Activated naive CD4-positive, alpha-beta T cell treated with anti-CD3 and anti-CD28 coated beads, Interleukin-2, amount 50 U/mL, for 72 hours (primary cell): ENCODE results near the gene KIAA0232. TPM values are rescaled to one million over a fixed set of nuclear protein-coding genes. Genes with fewer than 3 reads are reported as not detected.
A peak's percentile ranks its signal among the peaks of the same experiment; 100 is the strongest.
"Not testable (repeated sequence)": the region's sequence is repeated elsewhere in the genome, so short reads cannot be mapped to it uniquely, and the experiment has no call there.

ENCODE experiments used
- ATAC-seq, 2 donors: fragments of 150-1000 bp; cut with Tn5 transposase; 2 replicates each; pipeline ENCODE4 v1.10.0; 2021; ENCODE audit warnings: mild to moderate bottlenecking in 2 of 2, moderate library complexity in 2 of 2
- DNase-seq, 2 donors: peaks; one replicate each; pipeline ENCODE4 v3.0.0; 2021 to 2022; ENCODE audit warnings: low spot score in 2 of 2
- H3K27ac Mint-ChIP-seq, 2 donors: one replicate each; pipeline ENCODE4 v1.8.0; 2022; ENCODE audit warnings: mild to moderate bottlenecking in 2 of 2, mixed read lengths in 2 of 2
- H3K36me3 Mint-ChIP-seq, 2 donors: one replicate each; pipeline ENCODE4 v1.8.0; 2022; ENCODE audit warnings: mixed read lengths in 2 of 2
- H3K9me3 Mint-ChIP-seq, 2 donors: one replicate each; pipeline ENCODE4 v1.8.0; 2022; ENCODE audit warnings: mixed read lengths in 2 of 2
- total RNA-seq, 2 donors: library from RNA; stranded (reverse); gene quantifications; one replicate each; pipeline ENCODE4 v1.2.3, GENCODE V29; 2022

The KIAA0232 gene
- total RNA-seq, 2 donors from 2014 or later: 10.2 to 12.4 TPM

DNA sequence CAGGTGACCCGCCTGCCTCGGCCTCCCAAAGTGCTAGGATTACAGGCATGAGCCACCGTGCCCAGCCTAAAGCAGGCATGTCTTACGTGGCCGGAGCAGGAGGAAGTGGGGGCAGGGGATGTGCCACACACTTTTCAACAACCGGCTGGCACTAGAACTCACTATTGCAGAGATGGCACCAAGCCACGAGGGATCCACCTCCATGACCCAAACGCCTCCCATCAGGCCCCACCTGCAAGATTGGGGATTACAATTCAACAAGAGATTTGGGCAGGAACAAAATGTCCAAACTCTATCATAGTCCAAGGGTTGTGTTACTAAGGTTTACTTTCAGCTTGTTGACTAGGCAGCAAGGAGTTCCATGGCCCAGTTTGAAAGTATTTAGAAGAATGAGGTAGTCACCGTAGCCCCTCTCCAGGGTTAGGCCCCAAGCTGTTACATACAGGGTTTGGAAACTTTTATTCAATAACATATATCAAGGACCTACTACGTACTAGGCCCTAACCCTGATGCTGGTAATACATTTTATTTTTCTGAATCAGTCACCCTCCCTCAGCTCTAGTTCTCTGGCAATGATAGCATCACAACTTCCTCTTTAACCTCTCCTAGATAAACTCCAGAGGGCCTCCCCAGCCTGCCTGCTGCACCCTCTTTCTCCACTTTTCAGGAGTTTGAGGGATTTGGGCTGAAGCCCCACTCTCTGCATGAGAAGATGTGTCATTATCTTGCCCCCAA is 109.1 kb downstream of the KIAA0232 start:
- DNase-seq: no peak
- Mint-ChIP-seq H3K9me3 (peaks cover 0 to 9% of the 10 kb centered on the region in 2 donors), H3K36me3 (peaks cover 0 to 15% of the 10 kb centered on the region in 2 donors), H3K27ac (peak overlapping the region in 1 of 2 donors; percentile 55)
- ATAC-seq: peak; percentile 6 to 34

DNA sequence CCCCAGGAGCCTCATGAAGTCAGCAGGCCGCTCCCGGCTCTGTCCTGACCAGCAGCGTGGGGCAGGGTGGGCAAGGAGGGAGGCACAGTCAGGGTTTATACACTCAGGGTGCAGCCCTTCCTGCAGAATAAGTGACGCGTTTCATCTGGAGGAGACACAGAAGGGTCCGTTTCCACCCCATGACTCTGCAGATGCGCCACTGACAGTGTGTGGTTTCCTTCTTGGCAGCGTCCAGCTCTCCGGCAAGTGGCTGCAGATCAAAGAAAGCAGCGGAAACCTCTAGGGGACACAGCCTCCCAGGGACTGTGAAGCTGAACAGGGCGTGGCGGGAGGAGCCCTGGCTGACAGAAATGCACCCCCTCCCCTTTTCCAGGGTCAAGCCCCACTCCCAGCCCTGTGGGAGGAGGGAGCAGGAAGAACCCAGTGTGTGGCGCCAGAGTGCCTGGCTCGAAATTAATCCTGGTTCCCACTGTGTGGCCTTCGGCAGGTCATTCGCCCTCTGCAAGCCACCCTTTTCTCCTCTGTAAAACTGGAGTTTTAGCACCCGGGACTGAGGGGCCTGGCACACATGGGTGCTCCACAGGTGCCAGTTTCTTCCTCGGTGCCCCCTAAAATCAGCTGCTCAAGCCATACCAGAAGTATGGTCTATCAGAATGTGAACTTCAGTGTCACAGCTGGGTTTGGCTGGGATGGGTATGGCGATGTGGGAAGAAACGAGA is 109.8 kb downstream of the KIAA0232 start:
- DNase-seq: no peak
- peaks cover 0 to 9% of the 10 kb centered on the region in 2 donors for H3K9me3 Mint-ChIP-seq
- peak; percentile 77 to 86 for ATAC-seq
- H3K36me3 Mint-ChIP-seq: peaks cover 0 to 15% of the 10 kb centered on the region in 2 donors
- H3K27ac Mint-ChIP-seq: peak overlapping the region in 1 of 2 donors; percentile 55

DNA sequence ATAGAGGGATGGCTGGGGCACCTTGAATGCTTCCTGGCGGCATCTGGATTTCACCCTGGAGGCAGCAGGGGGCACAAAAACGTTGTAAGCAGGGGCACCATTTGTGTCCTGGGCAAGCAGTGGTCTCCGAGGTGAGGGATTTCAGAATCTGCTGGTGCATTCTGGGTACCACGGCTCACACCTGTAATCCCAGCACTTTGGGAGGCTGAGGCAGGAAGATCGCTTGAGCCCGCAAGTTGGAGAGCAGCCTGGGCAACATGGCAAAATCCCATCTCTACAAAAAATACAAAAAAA is 110.3 kb downstream of the KIAA0232 start:
- peak overlapping the region in 1 of 2 donors; percentile 55 for H3K27ac Mint-ChIP-seq

DNA sequence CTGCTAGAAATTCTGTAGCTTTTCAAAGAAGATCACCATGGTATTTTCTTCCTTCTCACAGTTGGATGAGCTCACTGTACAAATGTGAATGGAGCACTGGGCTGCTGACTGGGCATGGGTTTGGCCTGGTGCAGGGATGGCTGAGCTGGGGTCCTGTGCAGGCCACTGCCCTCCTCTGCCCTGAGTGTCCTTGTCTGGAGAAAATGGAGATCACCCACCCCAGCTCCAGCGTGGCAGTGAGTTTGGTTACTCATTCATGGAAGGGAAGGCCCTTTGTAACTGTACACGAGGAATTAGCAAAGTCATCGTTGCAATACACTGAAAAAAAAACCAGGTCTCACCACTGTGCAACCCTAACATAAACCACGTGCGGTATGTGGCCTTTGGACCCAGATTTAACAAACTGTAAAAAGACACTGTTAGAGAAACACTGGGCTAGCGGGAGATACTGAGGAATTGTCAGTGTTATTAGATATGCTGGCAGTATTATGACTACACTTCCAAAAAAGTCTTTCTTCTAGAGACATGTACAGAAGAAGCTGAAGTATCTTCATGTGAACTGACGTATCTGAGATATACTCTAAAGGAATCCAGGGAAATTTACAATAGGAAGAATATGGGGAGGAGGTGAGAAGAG is 111.0 kb downstream of the KIAA0232 start:
- H3K9me3 Mint-ChIP-seq: peaks cover 0 to 9% of the 10 kb centered on the region in 2 donors
- ATAC-seq: no peak
- H3K27ac Mint-ChIP-seq: no peak overlapping the region
- H3K36me3 Mint-ChIP-seq: peaks cover 0 to 15% of the 10 kb centered on the region in 2 donors
- no peak for DNase-seq

More for the DNA sequence above, 110.3 kb downstream of the KIAA0232 start:
- H3K36me3 Mint-ChIP-seq: peaks cover 0 to 15% of the 10 kb centered on the region in 2 donors
- peaks cover 0 to 9% of the 10 kb centered on the region in 2 donors for H3K9me3 Mint-ChIP-seq
- ATAC-seq: no peak
- DNase-seq: no peak

DNA sequence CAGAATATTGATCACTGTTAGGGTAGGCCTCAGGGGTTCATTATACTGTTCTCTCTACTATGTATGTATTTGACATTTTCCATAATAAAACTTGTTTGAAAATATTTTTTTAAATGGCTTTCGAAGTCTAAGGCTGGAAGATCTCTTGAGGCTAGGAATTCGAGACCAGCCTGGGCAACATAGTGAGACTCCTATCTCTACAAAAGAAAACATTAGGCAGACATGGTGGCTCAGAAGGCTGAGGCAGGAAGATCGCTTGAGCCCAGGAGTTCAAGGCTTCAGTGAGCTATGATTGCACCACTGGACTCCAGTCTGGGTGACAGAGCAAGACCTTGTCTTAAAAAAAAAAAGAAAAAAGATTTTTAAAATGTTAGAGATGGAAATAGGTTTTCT is 111.6 kb downstream of the KIAA0232 start:
- ATAC-seq (no peak), DNase-seq (no peak)
- peaks cover 0 to 15% of the 10 kb centered on the region in 2 donors for H3K36me3 Mint-ChIP-seq
- H3K27ac Mint-ChIP-seq: no peak overlapping the region
- H3K9me3 Mint-ChIP-seq: peaks cover 0 to 9% of the 10 kb centered on the region in 2 donors

DNA sequence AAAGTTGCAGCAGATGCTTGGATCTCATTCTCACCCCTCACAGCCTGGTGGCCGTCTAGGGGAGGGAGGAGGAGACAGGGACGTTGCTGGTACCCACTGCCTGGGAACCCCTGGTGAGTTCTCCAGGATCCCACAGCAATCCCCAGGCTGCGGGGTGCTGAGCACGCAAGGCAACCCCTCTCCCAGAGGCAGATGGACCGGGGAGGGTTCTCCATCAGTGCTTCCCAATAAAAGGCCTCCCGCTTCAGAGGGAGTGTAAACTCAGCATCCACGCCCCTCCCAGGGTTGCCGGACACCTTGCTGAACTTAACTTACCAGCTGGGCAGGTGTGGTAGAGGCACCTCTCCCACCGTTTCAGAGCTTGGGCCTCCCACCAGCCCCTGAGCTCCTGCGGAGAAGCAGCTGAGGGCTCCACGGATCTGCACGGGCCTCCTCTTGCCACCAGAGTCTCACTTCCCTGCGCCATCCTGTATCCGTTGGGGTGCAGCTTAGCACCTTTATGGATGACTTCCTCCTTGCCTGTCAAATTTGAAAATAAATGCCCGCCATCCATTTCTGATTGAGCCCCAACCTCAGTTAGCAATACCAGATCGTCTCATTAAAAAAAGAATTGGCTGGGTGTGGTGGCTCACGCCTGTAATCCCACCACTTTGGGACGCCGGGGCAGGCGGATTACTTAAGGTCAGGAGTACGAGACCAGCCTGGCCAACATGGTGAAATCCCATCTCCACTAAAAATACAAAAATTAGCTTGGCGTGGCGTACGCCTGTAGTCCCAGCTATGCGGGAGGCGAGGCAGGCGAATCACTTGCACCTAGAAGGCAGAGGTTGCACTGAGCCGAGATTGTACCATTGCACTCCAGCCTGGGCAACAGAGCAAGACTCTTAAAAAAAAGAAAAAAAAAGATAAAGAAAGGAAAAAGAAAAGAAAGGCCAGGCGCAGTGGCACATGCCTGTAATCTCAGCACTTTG is 112.3 kb downstream of the KIAA0232 start:
- ATAC-seq: no peak
- H3K9me3 Mint-ChIP-seq: peaks cover 0 to 9% of the 10 kb centered on the region in 2 donors
- no peak for DNase-seq
- peaks cover 0 to 12% of the 10 kb centered on the region in 2 donors for H3K36me3 Mint-ChIP-seq
- H3K27ac Mint-ChIP-seq: peak overlapping the region in 1 of 2 donors; percentile 79

DNA sequence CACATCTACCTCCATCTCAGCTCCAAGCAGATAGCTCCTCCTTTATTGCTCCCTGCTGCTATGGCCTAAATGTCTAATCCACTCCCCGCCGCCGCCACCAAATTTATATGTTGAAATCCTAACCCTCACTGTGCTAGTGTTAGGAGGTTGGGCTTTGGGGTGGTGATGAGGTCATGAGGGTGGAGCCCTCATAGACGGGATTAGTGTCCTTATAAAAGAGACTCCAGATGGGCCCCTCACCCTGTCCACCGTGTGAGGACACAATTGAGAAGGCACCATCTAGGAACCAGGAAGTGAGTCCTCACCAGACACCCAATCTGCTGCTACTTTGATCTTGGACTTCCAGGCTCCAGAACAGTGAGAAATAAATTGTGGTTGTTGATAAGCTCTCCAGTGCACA is 113.5 kb downstream of the KIAA0232 start:
- DNase-seq (no peak), ATAC-seq (no peak)
- Mint-ChIP-seq H3K9me3 (no peaks in the 10 kb centered on the region), H3K27ac (no peak overlapping the region), H3K36me3 (peaks cover 0 to under 1% of the 10 kb centered on the region in 2 donors)

DNA sequence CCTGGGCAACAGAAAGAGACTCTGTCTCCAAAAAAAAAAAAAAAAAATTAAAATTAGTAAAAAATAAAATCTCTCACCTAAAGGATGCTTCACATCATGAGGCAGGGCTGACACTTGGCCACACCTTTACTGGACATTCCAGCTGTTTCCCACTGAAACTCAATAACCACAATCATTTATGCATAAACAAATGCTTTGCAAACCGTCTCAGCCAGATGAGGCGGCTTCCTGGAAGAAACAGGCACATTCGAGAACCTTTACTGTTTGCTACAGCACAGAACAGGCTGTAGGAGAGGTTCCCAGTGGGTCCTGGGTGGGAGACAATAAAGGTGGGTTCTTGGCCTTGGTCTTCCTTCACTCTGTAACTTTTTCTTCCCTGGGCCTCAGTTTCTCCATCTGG is 116.2 kb downstream of the KIAA0232 start:
- no peaks in the 10 kb centered on the region for H3K9me3 Mint-ChIP-seq
- peak overlapping the region; percentile 77 to 95 for H3K27ac Mint-ChIP-seq
- H3K36me3 Mint-ChIP-seq: no peaks in the 10 kb centered on the region
- DNase-seq (no peak), ATAC-seq (peak in 1 of 2 donors; percentile 8)

DNA sequence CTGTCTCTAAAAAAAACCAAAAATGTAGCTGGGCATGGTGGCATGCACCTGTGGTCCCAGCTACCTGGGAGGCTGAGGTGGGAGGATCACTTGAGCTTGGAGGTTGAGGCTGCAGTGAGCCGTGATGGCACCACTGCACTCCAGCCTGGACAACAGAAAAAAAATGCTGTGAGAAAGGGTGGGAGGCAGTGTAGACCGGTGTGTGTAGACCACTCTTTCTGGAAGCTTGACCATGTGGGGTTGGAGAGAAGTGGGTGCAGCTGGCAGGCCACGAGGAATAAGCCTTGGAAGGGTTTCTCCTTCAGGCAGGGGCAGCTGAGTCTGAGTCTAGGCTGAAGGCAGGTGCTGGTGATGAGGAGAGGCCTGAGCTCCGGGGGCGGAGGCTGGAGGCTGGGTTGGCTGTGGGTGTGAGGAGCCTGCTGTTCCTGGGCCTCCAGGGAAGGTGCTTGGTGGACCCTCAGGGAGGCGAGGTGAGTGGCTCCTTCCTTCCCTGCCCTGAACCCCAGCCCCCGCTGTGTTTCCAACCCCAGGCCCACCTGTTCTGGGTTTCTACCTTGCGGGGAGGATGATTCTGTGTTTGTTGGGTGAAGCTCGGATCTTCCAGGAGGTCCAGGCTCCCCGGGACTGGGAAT is 117.8 kb downstream of the KIAA0232 start:
- ATAC-seq (no peak), DNase-seq (no peak)
- H3K9me3 Mint-ChIP-seq: no peaks in the 10 kb centered on the region
- H3K36me3 Mint-ChIP-seq: no peaks in the 10 kb centered on the region
- H3K27ac Mint-ChIP-seq: peak overlapping the region; percentile 77 to 91

DNA sequence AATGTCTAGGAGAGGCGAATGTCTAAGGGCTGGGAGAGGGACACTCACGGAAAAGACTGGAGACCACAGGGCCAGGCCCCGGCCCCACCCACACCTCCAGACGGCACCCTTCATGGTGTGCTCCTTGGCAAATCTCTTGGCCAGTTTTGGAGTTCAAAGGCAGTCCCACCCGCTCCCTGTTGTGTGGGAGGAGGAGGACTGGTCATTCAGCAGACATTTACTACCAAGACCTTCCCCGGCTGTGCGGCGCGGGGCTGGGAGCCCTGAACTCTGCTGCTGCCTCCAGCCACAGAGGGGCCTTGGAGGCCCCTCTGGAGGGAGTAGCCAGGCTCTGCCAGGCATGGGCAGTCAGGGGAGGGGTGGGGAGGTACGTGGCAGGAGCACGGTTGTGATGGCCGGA is 118.4 kb downstream of the KIAA0232 start:
- DNase-seq (no peak), ATAC-seq (no peak)
- Mint-ChIP-seq H3K36me3 (no peaks in the 10 kb centered on the region), H3K9me3 (no peaks in the 10 kb centered on the region), H3K27ac (peak overlapping the region in 1 of 2 donors; percentile 77)

DNA sequence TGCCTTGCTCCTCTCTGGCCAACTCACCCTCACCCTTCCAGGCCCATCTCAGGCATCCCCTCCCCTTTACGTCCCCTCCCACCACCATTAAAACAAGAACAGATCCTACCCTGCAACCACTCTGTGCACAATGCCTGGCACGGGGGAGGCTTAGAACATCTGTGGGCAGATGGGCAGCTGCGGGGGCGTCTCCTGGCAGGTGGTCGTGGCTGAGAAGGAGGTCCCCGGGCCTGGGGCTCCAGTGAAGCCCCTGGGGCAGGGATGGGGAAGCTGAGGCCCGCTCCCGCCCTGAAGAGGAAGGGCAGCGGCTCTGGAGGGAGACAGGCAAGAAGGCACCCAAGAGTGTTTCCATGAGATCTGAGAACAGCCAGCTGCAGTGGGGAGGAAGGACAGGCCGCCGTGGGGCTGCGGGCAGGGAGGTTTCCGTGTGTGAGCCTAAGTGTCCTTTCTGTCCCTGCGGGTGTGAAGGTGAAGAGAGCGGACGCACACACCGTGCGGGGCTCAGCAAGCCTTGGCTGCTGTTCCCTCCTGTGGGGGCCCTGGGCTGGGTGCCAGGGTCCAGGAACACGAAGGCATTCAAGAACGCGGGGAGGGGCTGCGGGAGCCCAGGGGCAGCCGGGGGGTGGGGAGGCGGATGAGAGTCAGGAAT is 119.3 kb downstream of the KIAA0232 start:
- Mint-ChIP-seq H3K36me3 (no peaks in the 10 kb centered on the region), H3K9me3 (no peaks in the 10 kb centered on the region), H3K27ac (peak overlapping the region in 1 of 2 donors; percentile 64)
- DNase-seq (no peak), ATAC-seq (no peak)

DNA sequence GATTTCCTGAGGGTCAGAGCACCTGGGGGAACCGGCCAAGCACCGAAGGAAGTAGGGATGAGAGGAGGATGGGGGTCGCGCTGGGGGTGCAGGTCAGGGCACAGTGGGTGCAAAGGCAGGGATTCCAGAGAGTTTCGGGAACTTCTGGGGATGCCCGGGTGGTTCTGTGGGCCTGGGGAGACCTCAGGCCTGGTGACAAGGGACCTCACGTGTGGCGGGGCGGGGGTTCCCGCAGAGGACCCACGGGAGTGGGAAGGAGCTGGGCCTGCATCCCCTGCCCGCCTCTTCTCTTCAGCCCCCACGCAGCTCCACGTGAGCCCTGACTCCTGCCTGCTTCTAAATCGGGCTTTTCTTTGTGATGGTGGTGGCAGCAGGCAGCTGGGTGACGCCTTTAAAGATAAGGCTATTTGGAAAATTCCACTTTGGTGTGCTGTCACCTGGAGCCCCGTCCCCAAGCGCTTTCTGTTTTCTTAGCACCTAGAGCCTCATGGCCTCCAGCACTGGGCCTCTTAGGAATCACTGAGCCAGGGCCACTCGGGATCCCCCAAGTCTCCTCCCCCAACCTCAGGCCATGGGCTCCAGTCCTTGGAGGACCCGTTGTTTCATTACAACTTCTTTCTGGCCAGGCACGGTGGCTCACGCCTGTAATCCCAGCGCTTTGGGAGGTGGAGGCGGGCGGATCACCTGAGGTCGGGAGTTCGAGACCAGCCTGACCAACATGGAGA is 120.0 kb downstream of the KIAA0232 start:
- Mint-ChIP-seq H3K36me3 (no peaks in the 10 kb centered on the region), H3K9me3 (no peaks in the 10 kb centered on the region), H3K27ac (no peak overlapping the region)
- DNase-seq (no peak), ATAC-seq (no peak)

DNA sequence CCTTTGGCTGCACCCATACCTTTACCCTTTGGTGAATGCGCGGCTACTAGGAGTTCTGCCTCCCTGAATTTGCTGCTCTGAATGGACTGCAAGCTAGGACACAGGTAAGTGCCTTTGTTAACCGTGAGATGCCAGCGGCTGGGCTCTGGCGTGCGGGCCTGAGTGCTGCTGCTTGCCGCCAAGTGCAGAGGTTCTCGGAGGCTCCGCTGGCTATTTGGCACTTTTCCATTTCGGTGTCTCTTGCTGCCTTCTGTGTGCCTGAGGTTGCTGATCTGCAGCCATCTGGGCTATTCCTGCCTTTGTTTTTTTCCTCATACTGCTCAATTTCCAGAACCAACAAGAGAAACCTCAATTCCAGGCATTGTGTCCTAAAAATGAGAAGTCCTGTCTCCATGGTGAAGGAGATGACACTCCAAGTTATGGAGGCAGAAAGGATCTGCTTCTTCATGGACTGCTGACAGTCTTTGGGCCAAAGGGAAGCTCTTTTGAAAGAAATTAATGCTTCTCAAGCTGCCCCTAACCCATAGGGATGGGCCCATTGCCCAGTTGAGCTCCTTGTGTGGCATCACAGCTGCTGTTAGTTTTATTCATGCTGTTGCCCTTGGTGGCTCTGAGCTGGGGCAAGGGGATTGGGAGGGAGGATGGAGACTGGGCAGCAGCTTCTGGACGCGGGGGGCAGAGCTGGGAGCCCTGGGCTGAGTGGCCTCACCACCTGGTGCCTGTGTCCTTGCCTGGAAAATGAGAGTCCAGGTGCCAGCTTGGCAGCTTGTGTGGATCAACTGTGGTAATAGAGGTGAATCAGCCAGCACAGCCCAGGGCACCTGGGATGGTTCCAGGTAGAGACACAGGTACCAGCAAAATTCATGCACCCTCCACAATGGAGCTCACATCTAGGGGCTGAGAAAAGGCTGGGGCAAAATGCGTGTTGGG is 123.3 kb downstream of the KIAA0232 start:
- H3K27ac Mint-ChIP-seq: no peak overlapping the region
- H3K9me3 Mint-ChIP-seq: no peaks in the 10 kb centered on the region
- no peak for DNase-seq
- peaks cover 0 to 5% of the 10 kb centered on the region in 2 donors for H3K36me3 Mint-ChIP-seq
- ATAC-seq: no peak

DNA sequence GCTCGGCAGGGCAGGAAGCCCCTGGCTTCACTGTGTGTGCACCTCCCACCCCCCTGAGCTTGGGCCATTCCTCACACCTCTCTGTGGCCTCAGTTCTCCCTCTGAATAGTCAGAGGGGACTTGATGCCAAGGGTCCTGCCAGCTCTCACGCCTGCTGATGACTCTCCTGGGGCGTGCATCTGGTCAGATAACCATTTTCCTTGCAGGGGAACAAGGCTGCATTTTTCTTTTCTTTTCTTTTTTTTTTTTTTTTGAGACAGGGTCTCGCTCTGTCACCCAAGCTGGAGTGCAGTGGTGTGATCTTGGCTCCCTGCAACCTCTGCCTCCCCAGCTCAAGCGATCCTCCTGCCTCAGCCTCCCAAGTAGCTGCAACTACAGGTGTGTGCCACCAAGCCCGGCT is 124.0 kb downstream of the KIAA0232 start:
- not testable (repeated sequence) for H3K36me3 Mint-ChIP-seq, H3K27ac Mint-ChIP-seq, DNase-seq, H3K9me3 Mint-ChIP-seq, ATAC-seq
